IMR-90 (cell line): ENCODE measurements around the gene PRKAG1. TPM values are rescaled to one million over a fixed set of nuclear protein-coding genes. Genes with fewer than 3 reads are reported as not detected.

Experiments used
- ATAC-seq: fragments of 200-7000 bp; cut with Tn5 transposase; 2 replicates; pipeline ENCODE4 v1.9.1; 2020; ENCODE audit warnings: low read depth, mild to moderate bottlenecking, moderate library complexity
- BruUV-seq: library from RNA; stranded (reverse); fragments of 400-500 nt; replicated peaks from 2 replicates; lab custom pipeline; 2021; lab: Mats Ljungman, UMichigan
- CTCF ChIA-PET: fragments of 300-600 bp; formaldehyde crosslinking; extraction: SDS; loops from one replicate; lab custom pipeline; 2021; ENCODE audit warnings: antibody characterized with exemption; lab: Yijun Ruan, JAX
- POLR2A ChIA-PET: fragments of 300-600 bp; sonication (Branson Sonifier 250); formaldehyde crosslinking; loops from one replicate; lab custom pipeline; 2022; ENCODE audit warnings: antibody characterized with exemption; ENCODE audit not compliant: unreplicated experiment; lab: Charles Lee
- DNase-seq: peaks from one replicate; pipeline ENCODE4 v3.0.0; 2013
- H2AFZ ChIP-seq: replicated peaks from 2 replicates; pipeline ENCODE3; 2013; ENCODE audit warnings: low read length, mild to moderate bottlenecking; ENCODE audit not compliant: poor library complexity
- H2AK5ac ChIP-seq: 2 replicates; pipeline ENCODE4 v1.6.1; 2013; ENCODE audit warnings: low read depth, low read length, inconsistent platforms
- H2AK9ac ChIP-seq: replicated peaks from 2 replicates; pipeline ENCODE3; 2013; ENCODE audit warnings: mild to moderate bottlenecking, low read depth, low read length, moderate library complexity; ENCODE audit not compliant: poor library complexity
- H2BK120ac ChIP-seq: 2 replicates; pipeline ENCODE4 v1.6.1; 2013; ENCODE audit warnings: low read depth, low read length, inconsistent platforms
- H2BK15ac ChIP-seq: 3 replicates; pipeline ENCODE4 v1.6.1; 2013; ENCODE audit warnings: low read depth, low read length, inconsistent platforms
- H2BK20ac ChIP-seq: 2 replicates; pipeline ENCODE4 v1.6.1; 2013; ENCODE audit warnings: low read depth, mild to moderate bottlenecking, inconsistent platforms, low read length, moderate library complexity
- H2BK5ac ChIP-seq: 2 replicates; pipeline ENCODE4 v1.6.1; 2013; ENCODE audit warnings: mild to moderate bottlenecking, low read depth, low read length, inconsistent platforms; ENCODE audit not compliant: poor library complexity, severe bottlenecking
- H3K14ac ChIP-seq: replicated peaks from 2 replicates; pipeline ENCODE4 v1.6.1; 2013; ENCODE audit warnings: low read depth, low read length, inconsistent platforms
- H3K18ac ChIP-seq: 2 replicates; pipeline ENCODE4 v1.6.1; 2013; ENCODE audit warnings: low read depth, low read length, control low read depth
- H3K23ac ChIP-seq: 2 replicates; pipeline ENCODE4 v1.6.1; 2013; ENCODE audit warnings: low read depth, low read length, inconsistent platforms
- H3K27ac ChIP-seq: 2 replicates; pipeline ENCODE4 v1.5.1; 2013; ENCODE audit warnings: mild to moderate bottlenecking, control low read depth, low read length; ENCODE audit not compliant: insufficient read depth
- H3K27me3 ChIP-seq: 2 replicates; pipeline ENCODE4 v1.6.1; 2013; ENCODE audit warnings: low read length; ENCODE audit not compliant: control insufficient read depth, insufficient read depth
- H3K36me3 ChIP-seq: 2 replicates; pipeline ENCODE4 v1.6.1; 2013; ENCODE audit warnings: low read length, mixed read lengths; ENCODE audit not compliant: control insufficient read depth, insufficient read depth
- H3K4ac ChIP-seq: 2 replicates; pipeline ENCODE4 v1.6.1; 2013; ENCODE audit warnings: low read depth, low read length, inconsistent platforms
- H3K4me1 ChIP-seq: 2 replicates; pipeline ENCODE4 v1.6.1; 2013; ENCODE audit warnings: low read length, mixed read lengths; ENCODE audit not compliant: control insufficient read depth, insufficient read depth
- H3K4me2 ChIP-seq: 2 replicates; pipeline ENCODE4 v1.6.1; 2013; ENCODE audit warnings: low read depth, mild to moderate bottlenecking, control low read depth, low read length, moderate library complexity
- H3K4me3 ChIP-seq: 2 replicates; pipeline ENCODE4 v1.5.1; 2013; ENCODE audit warnings: low read depth, mild to moderate bottlenecking, control low read depth, low read length, moderate library complexity; ENCODE audit not compliant: insufficient read depth
- H3K56ac ChIP-seq: 2 replicates; pipeline ENCODE4 v1.6.1; 2013; ENCODE audit warnings: low read length, inconsistent platforms; ENCODE audit not compliant: insufficient read depth; ENCODE audit errors: extremely low read depth
- H3K79me1 ChIP-seq, 2 experiments: 2 replicates each; pipeline ENCODE4 v1.6.1; 2013; ENCODE audit warnings: low read length in 2 of 2, inconsistent platforms in 1 of 2, low read depth in 1 of 2
- H3K9ac ChIP-seq: 2 replicates; pipeline ENCODE4 v1.6.1; 2013; ENCODE audit warnings: low read depth, low read length, control low read depth
- H3K9me1 ChIP-seq: 2 replicates; pipeline ENCODE4 v1.6.1; 2013; ENCODE audit warnings: low read length, inconsistent platforms; ENCODE audit not compliant: insufficient read depth
- H3K9me3 ChIP-seq: 2 replicates; pipeline ENCODE4 v1.6.1; 2013; ENCODE audit warnings: low read length; ENCODE audit not compliant: control insufficient read depth, insufficient read depth
- H4K20me1 ChIP-seq: 2 replicates; pipeline ENCODE4 v1.6.1; 2013; ENCODE audit warnings: low read length, inconsistent platforms; ENCODE audit not compliant: insufficient read depth
- H4K5ac ChIP-seq: 2 replicates; pipeline ENCODE4 v1.6.1; 2013; ENCODE audit warnings: mild to moderate bottlenecking, low read depth, low read length, control low read depth
- H4K8ac ChIP-seq, 2 experiments: 2 replicates each; pipeline ENCODE4 v1.6.1; 2013; ENCODE audit warnings: low read depth in 2 of 2, low read length in 2 of 2, control low read depth in 1 of 2, inconsistent platforms in 1 of 2
- H4K91ac ChIP-seq: 2 replicates; pipeline ENCODE4 v1.6.1; 2013; ENCODE audit warnings: low read depth, low read length, inconsistent platforms; ENCODE audit not compliant: insufficient read depth
- BHLHE40 ChIP-seq: fragments of 150-350 bp; IDR thresholded peaks from 2 replicates; pipeline ENCODE4 v1.6.1; 2016; ENCODE audit warnings: mild to moderate bottlenecking, low read depth, low read length
- CEBPB ChIP-seq: IDR thresholded peaks from 2 replicates; pipeline ENCODE4 v1.6.1; 2012; ENCODE audit warnings: low read depth, low read length, improper control_type of control experiment
- CHD1 ChIP-seq: IDR thresholded peaks from 2 replicates; pipeline ENCODE4 v1.6.1; 2012; ENCODE audit warnings: low read depth, low read length, improper control_type of control experiment
- CTCF ChIP-seq: conservative IDR thresholded peaks from 2 replicates; pipeline ENCODE4 v1.5.1; 2012; ENCODE audit warnings: mild to moderate bottlenecking, low read depth, low read length, improper control_type of control experiment
- ELK1 ChIP-seq: fragments of 150-350 bp; IDR thresholded peaks from 2 replicates; pipeline ENCODE4 v1.6.1; 2016; ENCODE audit warnings: low read depth, mild to moderate bottlenecking, low read length, moderate library complexity, borderline replicate concordance
- FOS ChIP-seq: fragments of 150-350 bp; IDR thresholded peaks from 2 replicates; pipeline ENCODE4 v1.6.1; 2016; ENCODE audit warnings: low read depth, low read length
- MAFK ChIP-seq: IDR thresholded peaks from 2 replicates; pipeline ENCODE4 v1.6.1; 2012; ENCODE audit warnings: low read depth, low read length, improper control_type of control experiment
- MAZ ChIP-seq: IDR thresholded peaks from 2 replicates; pipeline ENCODE4 v1.6.1; 2012; ENCODE audit warnings: low read depth, mild to moderate bottlenecking, low read length, improper control_type of control experiment, moderate library complexity, borderline replicate concordance
- MXI1 ChIP-seq: IDR thresholded peaks from 2 replicates; pipeline ENCODE4 v1.6.1; 2012; ENCODE audit warnings: low read depth, mild to moderate bottlenecking, low read length, moderate library complexity, borderline replicate concordance
- NFE2L2 ChIP-seq: fragments of 150-350 bp; IDR thresholded peaks from 2 replicates; pipeline ENCODE4 v1.6.1; 2016; ENCODE audit warnings: low read depth, mild to moderate bottlenecking, low read length
- POLR2A ChIP-seq: IDR thresholded peaks from 2 replicates; pipeline ENCODE4 v1.6.1; 2012; ENCODE audit warnings: mild to moderate bottlenecking, low read depth, low read length
- RAD21 ChIP-seq: IDR thresholded peaks from 2 replicates; pipeline ENCODE4 v1.6.1; 2012; ENCODE audit warnings: low read length, improper control_type of control experiment
- RCOR1 ChIP-seq: IDR thresholded peaks from 2 replicates; pipeline ENCODE4 v1.6.1; 2012; ENCODE audit warnings: mild to moderate bottlenecking, low read length, improper control_type of control experiment; ENCODE audit not compliant: insufficient replicate concordance
- SMC3 ChIP-seq: fragments of 150-350 bp; IDR thresholded peaks from 2 replicates; pipeline ENCODE4 v1.6.1; 2016; ENCODE audit warnings: low read depth, mild to moderate bottlenecking, antibody characterized with exemption, low read length, moderate library complexity
- WGBS, 2 experiments: methylation state at CpG; one replicate each; pipeline versions ENCODE4 v1.1.5 to v1.1.7; 2013; ENCODE audit warnings: missing lambda C conversion rate in 2 of 2; ENCODE audit not compliant: insufficient read length in 1 of 2; ENCODE audit errors: extremely low coverage in 2 of 2; 5-methylcytosine and 5-hydroxymethylcytosine counted together
- dilution Hi-C: fragments of 300-500 bp; cut with HindIII; formaldehyde crosslinking; loops from one replicate; pipeline ENCODE4 v1.14.3; 2018; ENCODE audit warnings: low sequenced_read_pairs; ENCODE audit not compliant: unreplicated experiment
- in situ Hi-C: fragments of 300-500 bp; cut with MboI; formaldehyde crosslinking; loops from 3 replicates; pipeline ENCODE4 v1.14.3; 2019; ENCODE audit warnings: low sequenced_read_pairs, inconsistent platforms, mixed read lengths
- intact Hi-C: fragments of 100-400 bp; cut with micrococcal nuclease; formaldehyde crosslinking; loops from 2 replicates; pipeline ENCODE4 v1.10.0; 2022
- polyA plus RNA-seq, 3 experiments: library from polyadenylated mRNA; depleted of rRNA; stranded (reverse); fragments of >200 nt; gene quantifications; 2 replicates each; pipeline ENCODE4 v1.2.3, GENCODE V29; 2012; ENCODE audit warnings: low replicate concordance in 1 of 3
- total RNA-seq: library from RNA; depleted of rRNA; stranded (reverse); fragments of >200 nt; gene quantifications from 2 replicates; pipeline ENCODE4 v1.2.3, GENCODE V29; 2012

Gene PRKAG1
- total and polyA plus RNA-seq, 2 of the 4 experiments (the other 2 are of a cell fraction), result 81.1 to 106 TPM

- Histone ChIP-seq H2BK120ac (no peak overlapping the region), H2AK9ac (no peak overlapping the region), H3K4me1 (no peaks in the 10 kb centered on the region), H4K20me1 (peaks cover 30% of the 10 kb centered on the region; the same call in 1 of the 2 replicates), H3K27me3 (no peaks in the 10 kb centered on the region), H2BK5ac (no peak overlapping the region), H2AK5ac (no peak overlapping the region), H4K91ac (no peak overlapping the region), H3K18ac (no peak overlapping the region), H3K4ac (no peak overlapping the region), H3K9me3 (no peaks in the 10 kb centered on the region), H3K9me1 (no peaks in the 10 kb centered on the region), H3K9ac (no peak overlapping the region), H2BK15ac (no peak overlapping the region), H4K5ac (no peak overlapping the region), H3K23ac (no peak overlapping the region), H3K14ac (no peak overlapping the region), H2AFZ (no peak overlapping the region), H3K79me1 (peaks cover 30 to 41% of the 10 kb centered on the region in 2 experiments), H3K27ac (no peak overlapping the region), H3K56ac (no peak overlapping the region), H2BK20ac (no peak overlapping the region), H4K8ac (no peak overlapping the region), H3K4me3 (no peak overlapping the region), H3K36me3 (peaks cover 85% of the 10 kb centered on the region), H3K4me2 (no peak overlapping the region)
- in situ Hi-C loops, result no loop called here
- ATAC-seq (no peak), DNase-seq (no peak)
- 100% methylated on average over 1 of the region's 4 CpGs; no CpG with 5 or more reads in 1 of the 2 experiments for WGBS, 2 experiments
- POLR2A ChIA-PET, result no interaction called here
- CTCF ChIA-PET, result interaction anchor here (0.6 to 1.0 kb wide), 2 partner anchors 20 to 87 kb away, joined by 3 read pairs; no protein-coding TSS in a partner anchor
- intact Hi-C loops, result no loop called here
- TF ChIP-seq POLR2A (no peak), RAD21 (no peak), MXI1 (no peak), NFE2L2 (no peak), ELK1 (no peak), BHLHE40 (no peak), MAFK (no peak), RCOR1 (no peak), CHD1 (no peak), FOS (no peak), CEBPB (no peak), SMC3 (no peak), CTCF (no peak), MAZ (no peak)
- dilution Hi-C loops, result no loop called here
- BruUV-seq, result no TSS peak
Measured at GRCh38 chr12:49043241-49043640, 24.7 kb upstream of the PRKAG1 start.
